Head of caudate nucleus (tissue), 42 donors: ENCODE data around the gene FOXRED2.
"Not testable (repeated sequence)": the region's sequence is repeated elsewhere in the genome, so short reads cannot be mapped to it uniquely, and the experiment has no call there.

Source experiments
- DNase-seq, 42 donors: peaks; one replicate each; pipeline versions ENCODE4 v3.0.0 to v3.0.0-alpha.2; 2020 to 2021; ENCODE audit warnings: mixed read lengths in 7 of 42
- intact Hi-C: fragments of 100-400 bp; cut with DNase I; formaldehyde crosslinking; loops from one replicate; pipeline ENCODE4 v1.15.0; 2022

Gene FOXRED2

DNA sequence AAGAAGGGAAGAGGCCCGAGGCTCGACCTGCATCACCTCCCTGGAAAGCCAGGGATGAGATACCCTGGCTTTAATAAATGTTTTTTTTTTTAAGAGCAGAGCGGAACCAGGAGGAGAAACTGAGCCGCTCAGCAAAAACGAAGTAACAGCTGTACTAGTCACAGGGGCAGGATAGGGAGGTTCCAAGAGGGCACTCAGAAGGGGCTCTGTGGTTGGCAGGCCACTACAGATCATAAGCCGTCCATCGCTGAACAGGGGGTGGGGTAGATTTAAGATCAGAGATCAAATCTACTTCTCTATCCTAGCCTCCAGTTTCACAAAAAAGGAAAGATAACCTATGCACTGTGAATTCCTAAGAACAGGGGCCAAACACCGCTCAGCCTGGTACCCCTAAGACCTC is 21.5 kb upstream of the FOXRED2 start:
- no peak for DNase-seq
- intact Hi-C loops = no loop called here

GRCh38 chr22:36522662-36523061 is 15.8 kb upstream of the FOXRED2 start:
- intact Hi-C loops = no loop called here
- no peak for DNase-seq

DNA sequence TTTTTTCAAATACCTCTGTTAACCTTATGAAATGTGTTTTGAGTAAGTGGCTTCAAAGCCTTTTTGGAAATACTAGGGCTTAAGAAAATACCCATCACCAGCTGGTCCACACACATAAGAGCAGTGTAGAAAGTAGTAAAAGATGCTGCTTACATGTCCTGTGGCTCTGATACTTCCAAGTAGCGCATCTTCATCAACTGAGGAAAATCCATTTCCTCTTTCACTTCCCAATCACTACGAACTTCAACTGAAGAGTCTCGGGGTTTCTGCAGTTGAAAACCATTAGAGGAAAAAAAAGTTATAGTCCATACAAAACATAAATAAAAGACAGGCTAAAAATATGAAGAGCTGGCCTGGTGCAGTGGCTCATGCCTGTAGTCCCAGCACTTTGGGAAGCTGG is 13.6 kb upstream of the FOXRED2 start:
- intact Hi-C loops = no loop called here
- no peak for DNase-seq

GRCh38 chr22:36519906-36520305 is 13.1 kb upstream of the FOXRED2 start:
- intact Hi-C loops, DNase-seq: not testable (repeated sequence)

- no peak for DNase-seq
- intact Hi-C loops = no loop called here
These were observed 7.9 kb upstream of the FOXRED2 start for GRCh38 chr22:36514766-36515165.

- intact Hi-C loops = no loop called here
- no peak for DNase-seq
These were observed 6.2 kb upstream of the FOXRED2 start for GRCh38 chr22:36512991-36513390.

- intact Hi-C loops = no loop called here
- no peak for DNase-seq
These were observed 5.5 kb upstream of the FOXRED2 start for GRCh38 chr22:36512333-36512732.

DNA sequence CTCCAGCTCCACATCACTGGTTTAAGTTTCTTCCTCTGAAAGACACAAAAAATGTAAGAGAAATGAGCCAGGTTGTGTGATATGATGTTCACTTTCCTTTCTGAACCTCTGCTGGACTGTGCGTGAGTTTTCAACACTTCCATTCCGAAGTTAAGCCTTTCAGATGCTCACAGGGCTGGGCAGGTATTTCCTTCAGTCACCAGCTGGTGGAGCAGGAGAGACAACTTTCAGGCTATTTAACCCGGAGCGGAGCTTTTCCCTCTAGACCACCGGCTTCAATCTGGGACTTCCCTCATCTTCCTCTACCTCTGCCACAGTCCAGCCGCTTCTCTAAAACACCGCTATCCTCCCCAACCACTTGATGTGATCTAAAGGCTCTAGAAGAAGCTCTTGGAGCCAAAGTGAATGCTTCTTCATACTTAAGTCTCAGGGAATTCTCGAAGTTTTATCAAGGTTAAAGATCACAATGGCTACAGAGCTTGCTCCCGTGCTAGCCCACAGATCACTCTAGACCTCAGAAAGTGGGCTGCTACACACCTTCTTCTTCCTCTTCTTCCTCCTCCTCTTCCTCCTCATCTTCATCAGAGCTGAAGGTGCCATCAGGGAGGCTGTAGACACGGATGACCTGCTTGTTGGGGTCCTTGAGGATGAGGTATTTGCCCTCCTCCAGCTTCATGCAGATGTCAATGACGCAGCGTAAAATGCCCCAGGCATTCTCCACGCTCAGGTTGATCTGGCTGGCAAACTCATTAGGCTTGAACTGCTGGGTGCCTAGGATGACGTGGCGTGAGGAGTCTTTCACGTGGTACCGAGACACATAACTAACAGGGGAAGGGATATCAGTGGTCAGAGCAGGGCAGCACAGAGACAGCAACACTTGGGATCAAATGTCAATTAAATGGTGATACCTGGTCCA is 4.4 kb upstream of the FOXRED2 start:
- intact Hi-C loops = no loop called here
- DNase-seq = peak in 34 of 42 donors; percentile 14 to 77 (median 47)

GRCh38 chr22:36510384-36510783 is 3.5 kb upstream of the FOXRED2 start:
- intact Hi-C loops = no loop called here
- no peak for DNase-seq

- no peak for DNase-seq
- intact Hi-C loops = no loop called here
These were observed 724 bp upstream of the FOXRED2 start for GRCh38 chr22:36507518-36508010.

DNA sequence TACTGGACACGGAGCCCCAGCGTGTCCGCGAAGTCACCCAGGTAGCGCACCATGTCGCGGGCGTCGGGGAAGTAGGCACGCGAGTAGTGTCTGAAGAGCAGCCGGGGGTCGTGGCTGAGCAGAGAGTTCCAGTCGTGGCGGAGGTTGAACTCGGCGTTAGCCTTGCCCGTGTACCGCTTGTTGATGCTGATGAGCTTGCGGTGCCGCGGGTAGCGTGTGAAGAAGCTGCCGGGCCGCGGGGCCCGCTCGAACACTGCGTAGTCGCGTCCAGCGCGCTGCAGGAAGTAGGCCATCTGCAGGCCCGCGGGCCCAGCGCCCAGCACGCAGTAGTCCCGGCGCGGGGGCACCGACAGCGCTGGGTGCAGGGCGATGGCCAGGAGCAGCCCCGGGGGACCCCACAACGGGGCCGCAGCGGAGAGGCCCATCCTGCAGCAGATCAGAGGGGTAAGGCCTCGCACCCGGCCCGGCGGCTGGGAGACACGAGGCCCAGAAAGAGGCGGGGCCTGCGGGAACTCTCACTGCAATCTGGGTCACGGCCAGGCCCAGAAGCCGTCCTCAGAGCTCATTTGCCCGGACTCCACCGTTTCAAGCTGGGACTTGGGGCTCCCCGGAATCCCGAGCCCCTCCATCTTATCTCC is 723 bp downstream of the FOXRED2 start:
- intact Hi-C loops = no loop called here
- peak in 3 of 42 donors; percentile 11 to 31 (median 18) for DNase-seq

GRCh38 chr22:36497910-36498665 is 8.8 kb downstream of the FOXRED2 start:
- DNase-seq = no peak
- intact Hi-C loops = no loop called here

DNA sequence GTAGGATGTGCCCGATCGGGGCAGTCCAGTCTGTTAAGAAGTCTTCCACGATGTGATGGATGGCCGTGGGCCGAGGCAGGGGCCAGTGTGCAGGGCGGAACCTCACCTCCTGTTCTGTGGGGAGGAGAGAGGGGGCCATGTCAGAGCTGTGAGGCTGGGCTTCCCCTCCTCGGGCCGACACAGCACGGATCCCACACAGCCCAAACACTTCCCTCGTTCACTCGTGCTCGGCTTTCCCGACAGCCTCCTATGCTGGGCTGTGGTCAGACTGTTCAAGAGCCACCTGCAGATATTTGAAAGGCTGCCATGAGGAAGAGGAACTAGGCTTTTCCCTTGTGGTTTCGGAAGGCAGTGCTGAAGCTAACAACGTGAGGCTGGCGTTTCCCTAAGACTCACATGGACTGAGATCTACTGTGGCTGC is 13.1 kb downstream of the FOXRED2 start:
- DNase-seq = peak in 33 of 42 donors; percentile 15 to 66 (median 40)
- intact Hi-C loops = no loop called here

DNA sequence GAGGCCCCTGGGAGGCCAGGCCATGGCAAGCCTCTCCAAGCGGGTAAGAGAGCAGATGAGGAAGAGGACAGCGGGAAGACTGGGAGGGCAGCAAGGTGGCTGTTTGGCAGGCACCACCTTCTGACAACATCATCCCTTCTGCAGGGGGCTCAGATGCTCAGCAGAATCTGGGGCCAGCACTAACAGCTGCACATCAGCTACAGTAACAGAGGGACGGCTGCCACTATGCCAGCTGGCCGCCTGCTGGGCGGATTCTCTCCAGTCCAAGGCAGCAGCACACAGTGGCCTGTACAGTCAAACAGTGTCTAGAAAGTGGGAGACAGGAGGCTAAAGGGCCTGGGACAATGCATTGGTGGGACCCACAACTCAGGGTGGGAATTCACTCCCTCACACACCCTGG is 14.7 kb downstream of the FOXRED2 start:
- intact Hi-C loops = no loop called here
- DNase-seq = no peak

DNA sequence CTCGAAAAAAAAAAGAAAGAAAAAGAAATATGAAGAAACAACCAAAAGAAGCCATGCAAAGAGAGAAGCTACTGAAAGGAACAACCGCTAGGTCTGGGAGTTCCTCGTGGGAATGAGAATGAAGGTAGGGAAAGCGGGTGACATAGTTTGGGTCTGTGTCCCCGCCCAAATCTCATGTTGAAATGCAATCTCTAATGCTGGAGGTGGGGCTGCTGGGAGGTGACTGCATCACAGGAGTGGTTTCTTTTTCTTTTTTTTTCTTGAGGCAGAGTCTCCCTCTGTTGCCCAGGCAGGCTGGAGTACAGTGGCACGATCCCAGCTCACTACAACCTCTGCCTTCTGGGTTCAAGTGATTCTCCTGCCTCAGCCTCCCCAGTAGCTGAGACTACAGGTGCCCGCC is 15.7 kb downstream of the FOXRED2 start:
- intact Hi-C loops = no loop called here
- no peak for DNase-seq

DNA sequence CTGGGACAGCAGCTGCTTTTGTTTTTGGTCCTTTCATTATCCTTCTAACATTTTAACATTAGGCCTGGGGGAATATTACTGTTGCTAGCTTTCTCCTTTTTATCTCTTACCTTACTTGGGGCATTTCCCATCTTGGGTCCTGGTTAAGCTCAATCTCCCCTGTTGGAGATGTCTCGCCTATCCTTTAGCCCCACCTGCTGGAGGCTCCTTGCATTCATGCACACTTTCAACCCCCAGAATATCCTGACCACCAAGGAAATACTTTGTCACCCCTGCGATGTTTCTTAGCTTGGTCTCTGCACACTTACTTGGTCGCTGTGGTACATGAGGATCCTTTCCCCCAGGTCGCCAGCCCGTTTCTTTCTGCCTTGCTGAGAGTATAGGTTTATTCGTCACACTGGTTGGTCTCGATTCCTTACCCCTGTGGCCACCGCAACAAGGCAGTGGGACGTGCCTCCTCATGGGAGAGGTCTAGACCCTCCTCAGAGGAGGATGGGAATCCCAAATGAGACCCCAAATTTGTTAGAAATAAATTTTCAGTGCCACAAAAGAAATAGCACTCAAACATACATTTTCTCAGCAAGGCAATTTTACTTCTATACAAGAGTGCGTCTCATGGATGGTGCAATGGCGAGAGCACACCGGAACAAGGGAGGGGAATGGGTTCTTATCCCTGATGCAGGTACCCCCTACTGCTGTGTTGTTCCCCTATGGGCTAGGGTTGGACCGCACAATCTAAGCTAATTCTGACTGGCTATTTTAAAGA is 20.0 kb downstream of the FOXRED2 start:
- peak in 10 of 42 donors; percentile 34 to 63 (median 46) for DNase-seq
- intact Hi-C loops = no loop called here

- intact Hi-C loops = no loop called here
- DNase-seq = peak; percentile 90 to 98 (median 95)
These were observed 25.3 kb downstream of the FOXRED2 start, which contains the start of gene TXN2 for GRCh38 chr22:36481393-36482168. Gene TXN2 (minus strand): TSS chr22:36481640. CDS start chr22:36480837, 803 bp downstream.

DNA sequence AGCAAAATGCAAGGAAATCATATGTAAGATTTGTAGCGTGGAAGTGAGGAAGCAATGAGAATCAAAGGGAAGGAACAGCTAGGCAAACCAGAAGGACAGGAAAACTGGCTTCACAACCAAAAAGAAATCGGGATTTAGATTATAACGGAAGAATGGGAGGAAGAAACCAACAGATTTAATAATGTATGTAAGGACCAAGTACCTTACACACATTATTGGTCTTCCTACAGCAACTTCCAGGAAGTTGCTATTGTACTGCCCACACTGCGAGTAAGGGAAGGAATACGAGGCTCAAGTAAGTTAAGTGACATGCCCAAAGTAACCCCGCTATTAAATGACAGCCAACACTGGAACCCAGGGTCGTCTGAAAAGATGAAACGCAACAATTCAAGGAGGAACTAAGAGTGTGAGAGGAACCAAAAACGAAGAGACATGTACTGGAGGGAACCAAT is 25.9 kb downstream of the FOXRED2 start:
- no peak for DNase-seq
- intact Hi-C loops = no loop called here
